Measurements from ENCODE around the gene SNX10. TPM values are rescaled to one million over a fixed set of nuclear protein-coding genes. Genes with fewer than 3 reads are reported as not detected.

SNX10 gene
- total RNA-seq, 1 donor from 2014 or later: 2.5 TPM

DNA sequence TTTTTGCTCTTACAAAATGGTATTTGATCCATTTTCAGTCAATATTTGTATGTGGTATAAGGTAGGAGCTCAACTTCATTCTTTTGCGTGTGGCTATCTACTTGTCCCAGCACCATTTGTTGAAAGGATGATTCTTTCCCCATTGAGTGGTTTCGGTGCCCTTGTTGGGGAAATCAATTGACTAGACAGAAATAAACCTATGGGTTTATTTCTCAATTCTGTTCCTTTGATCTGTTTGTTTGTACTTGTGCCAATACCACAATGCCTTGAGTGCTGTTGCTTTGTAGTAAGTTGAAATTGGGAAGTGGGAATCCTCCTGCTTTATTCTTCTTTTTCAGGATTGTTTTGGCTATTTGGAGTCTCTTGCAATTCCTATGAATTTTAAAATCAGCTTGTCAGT lies 41.0 kb downstream of the SNX10 start:
- no peak for DNase-seq (ENCODE audit: extremely low read depth, low read depth, low spot score)

DNA sequence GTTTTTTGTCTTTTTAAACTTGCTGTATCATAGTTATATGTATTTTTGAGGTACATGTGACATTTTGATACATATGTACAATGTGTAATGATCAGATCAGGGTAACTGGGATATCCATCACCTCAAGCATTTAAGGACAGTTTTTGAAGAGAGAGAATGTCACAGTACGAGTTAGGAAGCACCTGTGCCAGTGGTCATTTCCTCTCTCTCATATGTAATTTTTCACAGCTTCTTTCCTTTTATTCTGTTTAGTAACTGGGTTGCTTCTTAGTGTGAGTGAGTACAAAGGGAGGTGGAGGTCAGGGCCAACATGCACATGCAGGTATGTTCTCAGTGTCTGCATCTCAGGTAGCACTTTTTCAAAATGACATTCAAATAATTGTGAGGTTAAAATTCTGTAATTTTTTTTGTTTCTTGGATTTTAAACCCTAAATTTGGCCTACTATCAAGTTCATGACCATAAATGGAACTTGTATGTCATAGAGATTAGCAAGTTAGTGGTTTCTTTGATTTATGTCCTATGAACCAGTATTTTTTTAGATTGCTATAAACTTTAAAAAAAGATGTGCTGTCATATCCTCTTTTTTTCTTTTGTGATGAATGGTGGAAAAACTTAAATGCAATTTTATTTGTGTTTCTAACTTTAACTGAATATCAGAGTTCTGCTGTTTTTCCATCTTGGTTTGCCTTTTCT lies 42.7 kb downstream of the SNX10 start:
- DNase-seq (ENCODE audit: extremely low read depth, low read depth, low spot score): no peak

DNA sequence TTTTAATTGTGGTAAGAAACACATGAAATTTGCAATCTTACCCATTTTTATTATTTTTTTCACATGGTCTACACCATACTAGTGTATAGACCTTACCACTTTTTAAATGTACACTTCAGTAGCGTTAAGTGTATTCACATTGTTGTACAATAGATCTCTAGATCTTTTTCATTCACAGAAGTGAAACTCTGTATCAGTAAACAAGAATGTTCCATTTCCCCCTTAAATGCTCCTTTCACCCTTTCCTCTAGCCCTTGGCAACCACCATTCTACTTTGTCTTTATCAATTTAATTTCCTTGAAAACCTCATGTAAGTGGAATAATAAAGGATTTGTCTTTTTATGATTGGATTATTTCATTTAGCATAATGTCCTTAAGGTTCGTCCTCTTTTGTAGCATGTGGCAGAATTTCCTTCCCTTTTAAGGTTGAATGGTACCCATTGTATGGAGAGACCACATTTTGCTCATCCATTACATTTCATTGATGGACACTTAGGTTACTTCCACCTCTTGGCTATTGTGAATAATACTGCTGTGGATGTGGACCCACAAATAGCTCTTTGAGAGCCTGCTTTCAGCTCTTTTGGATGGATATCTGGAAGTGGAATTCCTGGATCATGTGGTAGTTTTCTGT lies 45.7 kb downstream of the SNX10 start:
- no peak for DNase-seq (ENCODE audit: extremely low read depth, low read depth, low spot score)

DNA sequence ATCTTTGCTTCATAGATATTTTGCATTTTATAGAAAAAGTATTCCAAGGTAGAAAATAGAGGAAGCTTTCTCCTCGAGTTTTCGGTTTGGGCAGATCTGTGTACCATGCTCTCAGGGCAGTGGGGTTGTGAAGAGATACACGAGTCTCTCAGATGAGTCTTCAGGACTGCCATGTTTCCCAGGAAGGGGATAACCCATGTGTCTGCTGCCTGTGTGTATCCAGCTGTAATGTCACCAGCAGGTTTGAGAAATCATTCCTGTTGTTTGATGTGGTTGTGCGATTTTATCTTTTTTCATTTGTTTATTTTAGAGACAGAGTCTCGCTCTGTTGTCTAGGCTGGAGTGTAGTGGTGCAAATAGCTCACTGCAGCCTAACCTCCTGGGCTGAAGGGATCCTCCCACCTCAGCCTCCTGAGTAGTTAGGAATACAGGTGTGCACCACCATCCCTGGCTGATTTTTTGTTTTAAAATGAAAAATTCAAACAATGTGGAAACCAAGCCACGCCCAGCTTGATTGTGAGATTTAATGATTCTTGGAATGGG lies 48.9 kb downstream of the SNX10 start:
- no peak for DNase-seq (ENCODE audit: extremely low read depth, low read depth, low spot score)

DNA sequence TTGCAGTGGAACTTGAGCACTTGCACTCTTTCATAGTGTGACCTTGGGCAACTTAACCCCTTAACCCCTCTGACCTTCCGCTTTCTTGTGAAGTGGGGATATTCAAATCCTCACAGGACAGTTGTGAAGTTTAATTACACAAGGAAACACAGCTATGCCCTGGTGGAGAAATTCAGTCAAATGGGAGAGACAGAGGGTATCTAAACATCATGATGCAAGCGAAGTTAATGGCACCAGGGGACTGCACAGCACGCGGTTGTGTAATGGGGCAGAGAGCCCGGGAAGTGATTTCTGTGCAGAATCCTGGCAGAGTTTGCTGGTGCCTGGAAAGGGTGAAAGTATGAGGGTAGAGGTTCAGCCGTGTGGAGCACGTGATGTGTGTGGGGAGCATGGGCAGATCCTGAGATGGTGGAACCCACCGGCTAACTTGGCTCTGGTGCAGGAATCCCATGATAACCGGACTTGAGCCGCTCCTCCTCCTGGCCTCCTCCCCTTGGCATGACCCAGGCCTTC lies 51.7 kb downstream of the SNX10 start:
- no peak for DNase-seq (ENCODE audit: extremely low read depth, low read depth, low spot score)

DNA sequence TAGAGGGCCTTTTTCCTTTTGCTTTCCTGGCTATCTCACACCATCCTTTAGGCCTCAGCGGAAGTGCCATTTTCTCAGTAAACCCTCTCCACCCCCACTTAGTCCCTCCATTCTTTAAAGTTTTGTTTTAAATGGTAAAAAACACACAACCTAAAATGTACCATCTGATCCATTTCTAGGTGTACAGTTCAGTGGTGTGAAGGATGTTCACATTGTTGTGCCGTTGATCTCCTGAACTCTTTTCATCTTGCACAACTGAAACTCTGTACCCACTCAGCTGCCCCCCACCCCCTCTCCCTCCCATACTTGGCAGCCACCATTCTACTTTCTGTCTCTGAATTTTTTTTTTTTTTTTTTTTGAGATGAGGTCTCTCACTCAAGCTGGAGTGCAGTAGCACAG lies 52.2 kb downstream of the SNX10 start:
- no peak for DNase-seq (ENCODE audit: extremely low read depth, low read depth, low spot score)

DNA sequence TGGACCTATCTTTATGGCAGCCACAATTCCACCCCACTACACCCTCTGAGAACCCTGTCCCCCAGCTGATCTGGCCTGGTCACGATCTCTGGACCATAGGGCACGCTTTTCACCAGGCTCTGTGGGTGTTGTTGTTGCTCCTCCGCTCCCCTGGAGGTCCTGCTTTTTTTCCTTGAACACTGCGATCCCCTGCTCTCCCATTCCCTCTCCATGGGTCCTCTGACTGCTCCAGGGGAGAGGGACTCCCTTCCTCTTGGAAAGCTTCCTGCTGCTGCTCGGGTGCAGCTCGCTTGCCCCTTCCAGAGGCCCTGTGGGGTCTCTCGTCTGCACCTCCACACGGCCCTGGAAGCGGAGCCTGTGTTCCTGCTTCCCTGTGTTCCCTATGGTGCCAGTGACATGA lies 53.5 kb downstream of the SNX10 start:
- no peak for DNase-seq (ENCODE audit: extremely low read depth, low read depth, low spot score)

DNA sequence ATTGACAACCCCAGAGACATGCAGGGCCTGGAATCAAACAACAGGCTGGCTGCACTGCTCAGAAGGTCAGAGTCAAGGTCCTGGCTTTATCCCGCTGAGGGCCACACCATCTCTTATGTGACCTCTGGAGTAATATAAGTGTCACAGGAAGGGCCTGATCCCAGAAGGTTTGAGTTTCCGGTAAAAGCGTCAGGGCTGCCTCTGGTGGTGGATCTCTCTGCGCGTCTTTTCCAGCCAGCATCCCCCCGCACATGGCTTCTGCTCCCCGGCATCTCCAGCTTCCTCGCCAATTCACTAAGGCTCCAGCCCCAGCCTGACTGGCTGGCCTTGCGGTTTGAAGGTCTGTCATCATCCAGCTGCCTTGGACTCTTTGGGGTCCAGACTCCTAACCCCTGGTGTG lies 54.2 kb downstream of the SNX10 start:
- no peak for DNase-seq (ENCODE audit: extremely low read depth, low read depth, low spot score)

DNA sequence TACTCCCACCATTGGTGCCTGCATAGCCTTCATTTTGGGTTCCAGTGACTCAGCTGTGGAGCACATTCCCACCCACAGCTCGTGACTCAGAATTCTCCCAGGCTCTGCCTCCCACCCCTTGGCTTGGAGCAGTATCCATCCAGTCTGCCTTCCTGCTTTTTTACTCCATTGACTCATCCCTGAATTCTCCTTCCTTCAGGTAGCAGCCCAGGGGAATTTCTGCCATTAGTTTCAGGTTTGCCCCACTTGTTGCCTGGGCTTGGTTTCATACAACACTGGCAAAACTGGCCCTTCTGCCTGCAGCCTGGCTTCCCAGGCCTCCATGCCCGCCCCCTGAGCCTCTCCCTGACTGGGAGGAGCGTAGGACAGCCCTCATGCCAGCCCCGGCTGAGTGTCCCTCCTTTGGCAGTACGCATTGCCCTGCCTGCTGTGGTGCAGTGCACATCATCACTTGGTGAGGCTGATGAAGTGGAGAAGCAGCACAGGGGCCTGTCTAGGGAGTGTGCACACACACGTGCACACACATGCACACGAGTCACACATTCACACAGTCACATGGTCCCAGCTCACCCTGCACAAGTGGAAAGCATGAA lies 55.0 kb downstream of the SNX10 start:
- DNase-seq (ENCODE audit: extremely low read depth, low read depth, low spot score): no peak

DNA sequence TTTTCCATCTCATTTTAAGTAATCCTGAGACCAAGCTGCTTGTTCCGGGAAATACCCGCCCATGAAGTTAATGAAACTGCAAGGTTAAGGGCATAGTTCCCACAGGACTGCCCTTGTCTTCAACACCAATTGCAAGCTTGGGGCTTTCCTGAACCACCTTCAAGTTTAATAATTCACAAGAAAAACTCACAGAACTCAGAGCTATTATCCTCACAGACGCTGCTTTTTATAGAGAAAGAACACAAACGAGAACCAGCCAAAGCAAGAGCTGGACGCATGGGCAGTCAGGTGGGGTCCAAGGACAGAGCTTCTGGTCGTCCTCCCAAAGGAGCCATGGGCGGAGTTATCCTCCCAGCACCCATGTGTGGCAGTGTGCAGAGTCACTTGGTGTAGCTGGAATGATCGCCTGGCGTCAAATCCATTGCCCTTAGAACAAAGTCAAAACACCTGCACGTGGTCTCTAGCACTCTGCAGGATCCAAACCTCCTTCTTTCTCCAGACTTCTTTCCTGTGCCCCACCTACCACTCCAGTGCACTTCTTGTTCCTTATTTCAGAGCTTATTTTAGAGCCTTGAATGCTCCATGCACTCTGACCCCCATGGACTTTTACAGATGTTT lies 56.7 kb downstream of the SNX10 start:
- DNase-seq (ENCODE audit: extremely low read depth, low read depth, low spot score): no peak

DNA sequence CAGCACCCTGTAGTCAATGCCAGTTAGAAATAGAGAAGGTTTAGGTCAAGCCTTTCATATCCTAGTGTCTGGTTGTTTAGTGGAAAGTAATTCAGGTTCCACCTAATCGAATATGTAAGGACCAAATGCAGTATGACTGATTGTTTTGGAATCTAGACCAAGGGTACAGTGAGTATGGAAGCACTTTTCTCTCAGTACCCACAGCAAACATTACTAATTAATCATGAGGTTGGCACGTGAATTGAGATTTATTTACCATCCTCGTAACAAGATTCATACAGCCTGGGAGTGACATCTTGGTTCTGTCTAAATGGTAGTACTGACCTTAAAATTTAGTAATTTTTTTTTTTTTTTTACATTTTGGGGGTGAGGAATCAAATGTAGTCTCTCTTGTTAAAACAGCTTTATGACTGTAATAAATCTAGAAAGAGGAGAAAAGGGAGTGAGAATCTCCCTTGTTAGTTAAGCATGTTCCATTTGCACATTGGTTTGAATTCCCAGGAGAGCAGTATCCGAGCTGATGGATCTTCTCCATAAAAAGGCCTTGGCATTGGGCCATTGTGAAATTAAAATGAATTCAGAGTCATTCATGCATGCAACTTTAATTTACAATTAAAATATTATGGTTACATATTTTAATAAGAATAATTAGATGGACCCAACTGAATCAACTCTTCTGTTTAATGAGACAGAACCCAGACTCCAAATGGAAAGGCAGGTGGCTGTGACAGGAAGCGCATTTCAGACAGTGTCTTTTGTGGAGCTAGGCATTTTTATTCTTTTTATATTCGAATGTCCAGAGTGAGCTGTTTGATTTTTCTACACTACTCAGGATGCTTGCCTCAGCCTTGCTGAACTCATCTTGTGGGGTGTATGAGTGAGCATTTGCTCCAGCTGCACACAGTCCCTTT lies 57.6 kb downstream of the SNX10 start:
- no peak for DNase-seq (ENCODE audit: extremely low read depth, low read depth, low spot score)

DNA sequence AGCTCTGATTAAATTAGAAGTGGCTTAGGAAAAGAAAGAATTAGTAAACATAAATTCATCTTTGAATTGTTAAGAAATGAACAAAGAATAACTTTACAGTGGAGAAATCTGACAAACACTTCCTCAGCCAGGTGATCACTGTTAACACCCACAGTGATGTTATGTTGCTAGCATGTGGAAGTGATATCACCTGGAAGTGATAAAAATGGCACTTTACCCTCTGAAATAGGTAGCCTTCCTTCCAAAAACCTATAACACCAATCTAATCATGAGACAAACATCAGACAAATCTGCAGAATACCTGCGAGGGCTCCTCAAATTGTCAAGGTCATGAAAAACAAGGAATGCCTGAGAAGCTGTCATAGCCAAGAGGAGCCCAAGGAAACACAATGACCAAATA lies 59.5 kb downstream of the SNX10 start:
- no peak for DNase-seq (ENCODE audit: extremely low read depth, low read depth, low spot score)

DNA sequence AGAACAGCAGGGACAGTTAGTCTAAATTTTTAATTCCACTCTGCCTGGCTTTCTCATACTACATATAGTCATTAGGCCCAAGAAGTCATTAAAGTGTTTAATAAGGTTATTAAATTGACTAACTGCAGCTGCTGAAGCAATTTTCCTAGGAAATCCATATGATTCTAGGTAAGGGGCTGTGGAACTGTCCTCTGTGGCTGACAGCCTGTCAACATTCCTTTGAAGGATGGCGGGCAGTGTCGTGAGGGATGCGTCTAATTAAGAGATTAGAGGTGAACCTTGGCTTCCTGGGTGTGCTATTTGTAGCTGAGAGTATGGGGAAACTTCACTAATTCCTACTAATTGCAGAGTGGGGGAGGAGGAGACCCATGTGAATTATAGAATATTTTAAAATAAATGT lies 64.6 kb downstream of the SNX10 start:
- DNase-seq (ENCODE audit: extremely low read depth, low read depth, low spot score): no peak

DNA sequence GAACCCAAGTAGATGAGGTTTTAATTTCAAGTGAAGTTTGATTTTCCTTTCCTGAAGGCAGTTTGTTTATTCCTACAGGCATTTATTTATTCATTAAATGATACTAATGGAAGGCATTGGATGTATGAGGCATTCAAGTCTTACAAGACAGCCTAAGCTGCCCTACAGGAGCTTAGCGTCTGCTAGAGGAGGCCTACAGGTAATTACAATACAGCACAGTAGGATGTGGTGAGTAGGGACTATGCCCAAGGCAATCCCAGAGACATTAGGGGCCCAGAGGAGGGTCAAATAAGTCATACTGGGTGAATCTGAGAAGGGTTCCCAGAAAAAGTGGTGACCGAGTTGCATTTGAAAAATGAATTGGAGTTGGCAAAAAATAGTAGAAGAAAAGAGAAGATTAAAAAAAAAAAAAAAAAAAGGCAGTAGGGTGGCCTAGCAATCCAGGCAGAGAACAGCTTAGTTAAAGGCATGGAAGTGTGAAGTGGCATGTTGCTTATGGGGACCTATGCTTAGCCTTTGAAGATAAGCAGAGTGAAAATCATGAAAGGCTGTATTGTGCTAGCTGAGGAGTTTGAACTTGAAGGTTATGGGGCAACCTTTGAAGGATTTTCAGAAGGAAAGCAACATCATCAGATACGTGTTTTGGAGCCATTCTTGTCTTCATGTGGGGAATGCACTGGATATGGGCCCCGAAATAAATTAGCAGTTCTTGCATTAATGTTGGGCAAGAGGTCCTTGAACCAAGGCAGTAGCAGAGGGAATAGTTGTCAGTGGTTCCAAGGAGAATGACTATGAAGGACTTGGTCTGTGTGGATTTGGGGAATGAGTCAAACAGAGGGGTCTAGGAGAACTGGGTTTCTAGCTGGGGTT lies 65.5 kb downstream of the SNX10 start:
- DNase-seq (ENCODE audit: extremely low read depth, low read depth, low spot score): no peak

DNA sequence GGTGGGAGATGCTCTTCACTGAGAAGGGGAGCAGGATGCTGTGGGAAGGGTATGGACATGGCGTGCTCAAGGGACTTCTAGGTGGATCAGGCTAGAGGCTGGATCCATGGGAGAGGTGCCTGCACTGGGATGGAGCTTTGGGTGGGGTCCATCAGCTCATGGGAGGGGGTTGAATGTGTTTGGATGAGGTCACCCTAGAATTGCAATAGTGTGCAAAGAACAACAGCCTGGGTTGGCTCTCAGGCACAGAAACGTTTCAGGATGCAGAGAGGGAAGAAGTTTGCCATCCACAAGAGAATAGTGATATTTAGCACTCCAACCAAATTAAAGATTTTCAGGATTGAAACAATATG lies 66.1 kb downstream of the SNX10 start:
- DNase-seq (ENCODE audit: extremely low read depth, low read depth, low spot score): no peak

DNA sequence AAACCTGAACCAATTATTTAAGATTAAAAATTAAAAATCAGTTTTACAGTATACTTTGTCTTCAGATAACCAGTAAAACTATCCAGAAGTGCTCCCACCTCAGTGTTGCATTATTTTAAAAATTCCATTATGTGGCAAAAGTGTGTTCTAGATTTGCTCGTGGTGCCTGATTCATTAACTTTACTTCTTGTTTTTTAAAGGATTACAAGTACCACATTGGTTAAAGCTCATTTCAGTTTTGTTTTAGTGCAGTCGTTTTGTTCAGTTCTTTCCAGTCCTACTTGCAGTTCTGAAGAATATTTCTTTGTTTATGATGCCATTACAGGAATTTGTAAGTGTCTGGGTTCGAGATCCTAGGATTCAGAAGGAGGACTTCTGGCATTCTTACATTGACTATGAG lies 69.0 kb downstream of the SNX10 start:
- DNase-seq (ENCODE audit: extremely low read depth, low read depth, low spot score): no peak

DNA sequence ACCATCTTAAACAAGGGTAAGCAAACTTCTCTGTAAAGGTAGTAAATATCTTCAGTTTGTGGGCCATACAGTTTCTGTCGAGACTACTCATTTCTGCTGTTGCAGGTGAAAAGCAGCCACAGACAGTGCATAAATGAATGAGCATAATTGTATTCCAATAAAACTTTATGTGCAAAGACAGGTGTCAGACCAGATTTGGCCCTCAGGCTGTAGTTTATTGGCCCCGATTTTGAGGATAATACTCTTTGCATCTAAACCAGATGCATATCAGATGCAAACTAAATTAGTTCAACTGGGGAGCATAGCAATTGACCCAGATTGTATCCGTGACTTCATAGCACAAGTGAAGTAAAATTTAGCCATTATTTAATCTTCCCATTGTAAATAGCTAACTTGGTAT lies 70.0 kb downstream of the SNX10 start:
- DNase-seq (ENCODE audit: extremely low read depth, low read depth, low spot score): no peak

DNA sequence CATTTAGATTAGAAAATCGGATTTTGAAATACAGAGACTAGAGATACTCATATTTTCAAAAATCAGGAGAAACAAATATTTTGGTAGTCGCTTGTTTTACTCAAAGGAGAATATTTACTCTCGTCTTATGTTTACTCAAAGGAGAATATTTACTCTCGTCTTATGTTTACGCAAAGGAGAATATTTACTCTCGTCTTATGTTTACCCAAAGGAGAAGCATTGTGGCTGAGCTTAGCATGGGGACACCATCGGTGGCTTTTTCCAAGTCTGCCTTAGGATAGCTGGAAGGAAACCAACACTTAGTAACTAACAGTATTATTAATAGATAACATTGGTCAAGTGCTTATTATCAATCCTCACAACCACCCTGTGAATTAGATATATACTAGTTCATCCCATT lies 71.8 kb downstream of the SNX10 start:
- DNase-seq (ENCODE audit: extremely low read depth, low read depth, low spot score): no peak

DNA sequence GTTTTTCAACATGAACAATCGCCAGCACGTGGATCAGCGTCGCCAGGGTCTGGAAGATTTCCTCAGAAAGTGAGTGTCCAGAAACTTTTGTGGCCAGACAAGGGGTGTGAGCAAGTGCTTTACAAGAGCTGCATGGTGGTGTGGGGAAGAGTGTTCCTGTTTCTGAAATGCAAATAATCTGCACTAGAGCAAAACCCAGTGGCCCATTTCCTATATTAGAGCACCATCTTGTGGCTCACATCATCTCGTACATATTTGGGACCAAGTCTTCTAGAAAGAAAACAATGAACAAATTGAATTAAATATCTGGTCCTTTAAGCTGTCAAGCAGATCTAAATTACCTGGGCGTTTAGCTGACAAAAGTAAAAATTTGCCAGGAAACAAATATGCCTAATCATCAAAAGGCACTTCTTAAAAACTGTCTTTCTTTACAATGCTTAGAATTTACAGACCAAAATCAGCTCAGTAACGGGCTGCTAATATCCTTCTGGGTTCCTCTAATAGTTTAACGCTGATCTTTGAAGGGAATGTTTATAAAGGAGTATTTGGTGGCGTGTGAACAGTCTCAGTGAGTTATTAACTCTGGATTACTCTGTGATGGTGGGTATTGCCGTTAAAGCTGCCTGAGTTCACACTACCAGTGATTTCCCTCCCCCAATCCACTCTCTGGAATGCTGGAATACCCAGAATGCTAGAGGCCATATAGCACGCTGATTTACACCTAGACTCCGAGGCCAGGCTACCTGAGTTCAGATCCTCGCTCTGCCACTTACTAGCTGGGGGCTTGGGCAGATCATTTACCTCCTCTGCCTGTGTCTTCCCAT lies 73.6 kb downstream of the SNX10 start:
- DNase-seq (ENCODE audit: extremely low read depth, low read depth, low spot score): no peak
